Liver (tissue), 9 donors: ENCODE measurements around the gene POU3F1. TPM values are rescaled to one million over a fixed set of nuclear protein-coding genes. Genes with fewer than 3 reads are reported as not detected.

Source experiments
- DNase-seq: peaks from one replicate; pipeline ENCODE4 v3.0.0-alpha.2; 2017; ENCODE audit warnings: low spot score
- H3K27ac ChIP-seq, 2 donors: one replicate each; pipeline ENCODE4 v1.7.0; 2013; ENCODE audit warnings: inconsistent platforms in 2 of 2, low read length in 2 of 2, control low read depth in 1 of 2, low read depth in 1 of 2, mild to moderate bottlenecking in 1 of 2
- H3K27me3 ChIP-seq, 4 donors: one replicate each; pipeline versions ENCODE4 v1.6.1 to v1.7.0; 2013; ENCODE audit warnings: low read length in 3 of 4, inconsistent platforms in 1 of 4, mild to moderate bottlenecking in 1 of 4, moderate library complexity in 1 of 4; ENCODE audit not compliant: control insufficient read depth in 4 of 4, insufficient read depth in 4 of 4
- H3K36me3 ChIP-seq, 4 donors: one replicate each; pipeline versions ENCODE4 v1.6.1 to v1.7.0; 2013; ENCODE audit warnings: low read length in 3 of 4, mild to moderate bottlenecking in 3 of 4, low read depth in 1 of 4, moderate library complexity in 1 of 4; ENCODE audit not compliant: control insufficient read depth in 4 of 4, insufficient read depth in 3 of 4
- H3K4me1 ChIP-seq, 4 donors: one replicate each; pipeline versions ENCODE4 v1.6.1 to v1.7.0; 2013; ENCODE audit warnings: low read length in 3 of 4, mild to moderate bottlenecking in 3 of 4, moderate library complexity in 1 of 4; ENCODE audit not compliant: control insufficient read depth in 4 of 4, insufficient read depth in 4 of 4
- H3K4me3 ChIP-seq, 3 donors: one replicate each; pipeline versions ENCODE4 v1.6.1 to v1.7.0; 2013; ENCODE audit warnings: low read length in 3 of 3, control low read depth in 1 of 3, low read depth in 1 of 3, mild to moderate bottlenecking in 1 of 3
- H3K9ac ChIP-seq, 2 donors: one replicate each; pipeline ENCODE4 v1.7.0; 2013; ENCODE audit warnings: low read length in 2 of 2, mild to moderate bottlenecking in 2 of 2, moderate library complexity in 2 of 2, control low read depth in 1 of 2, low read depth in 1 of 2
- H3K9me3 ChIP-seq, 4 donors: one replicate each; pipeline versions ENCODE4 v1.6.1 to v1.7.0; 2013; ENCODE audit warnings: low read length in 3 of 4; ENCODE audit not compliant: control insufficient read depth in 4 of 4
- ATF3 ChIP-seq: IDR thresholded peaks from 2 replicates; pipeline ENCODE4 v1.6.1; 2016; ENCODE audit warnings: antibody characterized with exemption
- CTCF ChIP-seq: fragments of 150-350 bp; IDR thresholded peaks from 2 replicates; pipeline ENCODE4 v1.5.1; 2017; ENCODE audit warnings: improper control_type of control experiment, low read depth, low read length; ENCODE audit not compliant: missing input control
- EGR1 ChIP-seq, 2 donors: IDR thresholded peaks; 2 replicates each; pipeline ENCODE4 v1.6.1; 2016 to 2018; ENCODE audit warnings: antibody characterized with exemption in 2 of 2, low read depth in 2 of 2
- FOXA1 ChIP-seq: IDR thresholded peaks from 2 replicates; pipeline ENCODE4 v1.6.1; 2016; ENCODE audit warnings: antibody characterized with exemption
- FOXA2 ChIP-seq: IDR thresholded peaks from 2 replicates; pipeline ENCODE4 v1.6.1; 2016; ENCODE audit warnings: antibody characterized with exemption
- GABPA ChIP-seq, 2 donors: IDR thresholded peaks in 1 of 2; conservative IDR thresholded peaks in 1 of 2; 2 replicates each; pipeline ENCODE4 v1.6.1; 2016; ENCODE audit warnings: antibody characterized with exemption in 2 of 2, mild to moderate bottlenecking in 1 of 2, moderate library complexity in 1 of 2
- HNF4A ChIP-seq, 2 donors: conservative IDR thresholded peaks; 2 replicates each; pipeline ENCODE4 v1.6.1; 2016; ENCODE audit warnings: antibody characterized with exemption in 2 of 2, mild to moderate bottlenecking in 2 of 2
- HNF4G ChIP-seq: IDR thresholded peaks from 2 replicates; pipeline ENCODE4 v1.6.1; 2016; ENCODE audit warnings: antibody characterized with exemption
- JUND ChIP-seq, 2 donors: IDR thresholded peaks; 2 replicates each; pipeline ENCODE4 v1.6.1; 2016; ENCODE audit warnings: antibody characterized with exemption in 2 of 2
- MAX ChIP-seq: IDR thresholded peaks from 2 replicates; pipeline ENCODE4 v1.6.1; 2016; ENCODE audit warnings: antibody characterized with exemption
- NR2F2 ChIP-seq: IDR thresholded peaks from 2 replicates; pipeline ENCODE4 v1.6.1; 2016; ENCODE audit warnings: antibody characterized with exemption
- RAD21 ChIP-seq, 2 donors: IDR thresholded peaks; 2 replicates each; pipeline ENCODE4 v1.6.1; 2016; ENCODE audit warnings: antibody characterized with exemption in 2 of 2, mild to moderate bottlenecking in 2 of 2
- REST ChIP-seq: IDR thresholded peaks from 2 replicates; pipeline ENCODE4 v1.6.1; 2016; ENCODE audit warnings: antibody characterized with exemption, mild to moderate bottlenecking
- RXRA ChIP-seq, 2 donors: IDR thresholded peaks; 2 replicates each; pipeline ENCODE4 v1.6.1; 2017 to 2018; ENCODE audit warnings: antibody characterized with exemption in 2 of 2, mild to moderate bottlenecking in 1 of 2
- SP1 ChIP-seq: IDR thresholded peaks from 2 replicates; pipeline ENCODE4 v1.6.1; 2018; ENCODE audit warnings: antibody characterized with exemption, mild to moderate bottlenecking
- TAF1 ChIP-seq: conservative IDR thresholded peaks from 2 replicates; pipeline ENCODE4 v1.6.1; 2016; ENCODE audit warnings: antibody characterized with exemption, mild to moderate bottlenecking
- YY1 ChIP-seq: IDR thresholded peaks from 2 replicates; pipeline ENCODE4 v1.6.1; 2016; ENCODE audit warnings: antibody characterized with exemption, mild to moderate bottlenecking
- ZBTB33 ChIP-seq: IDR thresholded peaks from 2 replicates; pipeline ENCODE4 v1.6.1; 2016; ENCODE audit warnings: antibody characterized with exemption
- WGBS: extraction: QIAGEN DNeasy Blood & Tissue Kit; methylation state at CpG from one replicate; pipeline ENCODE4 v1.1.7; 2013; 5-methylcytosine and 5-hydroxymethylcytosine counted together
- polyA plus RNA-seq, 2 donors: library from polyadenylated mRNA; stranded (reverse) in 1 of 2; unstranded in 1 of 2; fragments of 200-250 nt in 1 of 2; fragments of >200 nt in 1 of 2; fragmentation: Nextera tagmentation in 1 of 2; extraction: Ambion mirVana in 1 of 2; gene quantifications; one replicate each; pipeline versions ENCODE4 v1.2.1 to v1.2.3, GENCODE V29; 2013 to 2015
- total RNA-seq, 2 donors: library from RNA; depleted of rRNA; stranded (reverse); fragments of >200 nt; gene quantifications; one replicate each; pipeline ENCODE4 v1.2.3, GENCODE V29; 2014
- donor health status: healthy.
- donor health status: healthy.
- donor health status: healthy.
- donor health status: healthy.
- donor health status: healthy.

Gene POU3F1
- total and polyA plus RNA-seq, 4 donors, result not detected

GRCh38 chr1:38025233-38025632, 21.4 kb downstream of the POU3F1 start:
- no peak for DNase-seq
- Histone ChIP-seq H3K27me3 (no peaks in the 10 kb centered on the region), H3K9ac (no peak overlapping the region), H3K27ac (no peak overlapping the region), H3K4me1 (peaks cover 0 to 10% (median 6%) of the 10 kb centered on the region in 4 donors), H3K36me3 (peaks cover 6 to 51% (median 43%) of the 10 kb centered on the region in 4 donors), H3K4me3 (no peak overlapping the region), H3K9me3 (no peaks in the 10 kb centered on the region)
- WGBS, result over 99% methylated on average over 2 of the region's 2 CpGs
- no peak for TF ChIP-seq GABPA (IDR thresholded peaks at IDR 0.05 in 1 of 2, conservative IDR thresholded peaks at IDR 0.05 in 1 of 2)
- TF ChIP-seq JUND (IDR thresholded peaks at IDR 0.05), result no peak
- TF ChIP-seq NR2F2, result no peak
- no peak for TF ChIP-seq EGR1 (IDR thresholded peaks at IDR 0.05; ENCODE audit: low read depth in 2 of 2)
- TF ChIP-seq FOXA2, result no peak
- no peak for TF ChIP-seq CTCF
- no peak for TF ChIP-seq MAX
- TF ChIP-seq RAD21 (IDR thresholded peaks at IDR 0.05), result no peak
- TF ChIP-seq TAF1, result no peak
- no peak for TF ChIP-seq SP1
- no peak for TF ChIP-seq HNF4A (conservative IDR thresholded peaks at IDR 0.05)
- no peak for TF ChIP-seq YY1
- no peak for TF ChIP-seq HNF4G
- no peak for TF ChIP-seq ATF3
- TF ChIP-seq RXRA (IDR thresholded peaks at IDR 0.05), result no peak
- TF ChIP-seq REST, result no peak
- TF ChIP-seq FOXA1, result no peak
- TF ChIP-seq ZBTB33, result no peak
